Uterus (tissue), 4 donors: ENCODE measurements around the gene FGB. TPM values are rescaled to one million over a fixed set of nuclear protein-coding genes. Genes with fewer than 3 reads are reported as not detected.

Source experiments
- DNase-seq, 2 donors: peaks; one replicate each; pipeline ENCODE4 v3.0.0-alpha.2; 2019 to 2020
- H3K27ac ChIP-seq, 2 donors: fragments of 200-600 bp; sonication (generic); 1 replicate in 1 of 2; 2 replicates in 1 of 2; pipeline ENCODE4 v1.5.1; 2016 to 2018
- H3K27me3 ChIP-seq, 2 donors: fragments of 200-600 bp; sonication (generic); one replicate each; pipeline ENCODE4 v1.5.1; 2018 to 2019; ENCODE audit warnings: control low read depth in 1 of 2
- H3K36me3 ChIP-seq, 2 donors: fragments of 200-600 bp; sonication (generic); one replicate each; pipeline ENCODE4 v1.5.1; 2019; ENCODE audit warnings: control low read depth in 1 of 2
- H3K4me1 ChIP-seq, 2 donors: fragments of 200-600 bp; sonication (generic); one replicate each; pipeline ENCODE4 v1.5.1; 2018 to 2019; ENCODE audit warnings: control low read depth in 1 of 2
- H3K4me3 ChIP-seq, 2 donors: fragments of 200-600 bp; sonication (generic); 1 replicate in 1 of 2; 2 replicates in 1 of 2; pipeline ENCODE4 v1.5.1; 2018 to 2019; ENCODE audit warnings: mild to moderate bottlenecking in 1 of 2
- H3K9me3 ChIP-seq, 2 donors: fragments of 200-600 bp; sonication (generic); one replicate each; pipeline ENCODE4 v1.5.1; 2019; ENCODE audit warnings: control low read depth in 1 of 2
- POLR2A ChIP-seq, 2 donors: fragments of 450-650 bp; IDR thresholded peaks; one replicate each; pipeline ENCODE4 v1.6.1; 2016; ENCODE audit warnings: antibody characterized with exemption in 2 of 2, mild to moderate bottlenecking in 1 of 2, moderate library complexity in 1 of 2
- intact Hi-C: fragments of 100-400 bp; cut with DNase I; formaldehyde crosslinking; loops from one replicate; pipeline ENCODE4 v1.15.1; 2023; ENCODE audit warnings: low total_unique reads
- total RNA-seq, 4 donors: library from RNA; depleted of rRNA in 3 of 4; stranded (reverse); fragments of >200 nt in 3 of 4; gene quantifications; one replicate each; pipeline versions ENCODE4 v1.1.0 to v1.2.4, GENCODE V29; 2014 to 2023
- TF ChIP-seq, protein P1 (sequence below), 4 experiments: fragments of 200-600 bp in 2 of 4; fragments of 450-650 bp in 2 of 4; sonication (generic) in 2 of 4; IDR thresholded peaks; one replicate each; pipeline ENCODE4 v1.5.1; 2016 to 2019; ENCODE audit warnings: antibody characterized with exemption in 4 of 4, mild to moderate bottlenecking in 2 of 4, moderate library complexity in 1 of 4
- donor health status: DM: yes; HTN: yes; CAD: no.

FGB gene
- total RNA-seq, 4 donors from 2014 or later = 1.1 TPM; not detected in 3

DNA sequence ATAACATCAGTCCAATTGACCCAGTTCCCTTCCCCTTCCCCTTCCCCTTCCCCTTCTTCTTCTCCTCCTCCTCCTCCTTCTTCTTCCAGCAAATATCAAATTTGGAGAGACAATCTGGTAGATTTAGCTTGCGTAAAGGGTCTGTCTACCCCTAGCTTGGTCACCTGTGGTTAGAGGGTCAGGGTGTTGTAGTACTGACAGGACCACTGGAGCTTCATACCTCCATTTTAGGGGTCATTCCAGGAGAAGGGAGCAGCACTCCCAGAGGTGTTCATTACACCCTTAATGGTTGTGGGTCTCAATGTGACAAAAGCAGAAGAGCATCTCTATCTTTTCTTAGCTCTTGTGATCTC lies 3.7 kb upstream of the FGB start:
- no peaks in the 10 kb centered on the region for H3K36me3 ChIP-seq
- DNase-seq = no peak
- H3K27me3 ChIP-seq = no peaks in the 10 kb centered on the region
- H3K9me3 ChIP-seq = no peaks in the 10 kb centered on the region
- intact Hi-C loops = no loop called here
- no peak overlapping the region for H3K27ac ChIP-seq
- no peaks in the 10 kb centered on the region for H3K4me1 ChIP-seq
- TF ChIP-seq, protein P1, sequence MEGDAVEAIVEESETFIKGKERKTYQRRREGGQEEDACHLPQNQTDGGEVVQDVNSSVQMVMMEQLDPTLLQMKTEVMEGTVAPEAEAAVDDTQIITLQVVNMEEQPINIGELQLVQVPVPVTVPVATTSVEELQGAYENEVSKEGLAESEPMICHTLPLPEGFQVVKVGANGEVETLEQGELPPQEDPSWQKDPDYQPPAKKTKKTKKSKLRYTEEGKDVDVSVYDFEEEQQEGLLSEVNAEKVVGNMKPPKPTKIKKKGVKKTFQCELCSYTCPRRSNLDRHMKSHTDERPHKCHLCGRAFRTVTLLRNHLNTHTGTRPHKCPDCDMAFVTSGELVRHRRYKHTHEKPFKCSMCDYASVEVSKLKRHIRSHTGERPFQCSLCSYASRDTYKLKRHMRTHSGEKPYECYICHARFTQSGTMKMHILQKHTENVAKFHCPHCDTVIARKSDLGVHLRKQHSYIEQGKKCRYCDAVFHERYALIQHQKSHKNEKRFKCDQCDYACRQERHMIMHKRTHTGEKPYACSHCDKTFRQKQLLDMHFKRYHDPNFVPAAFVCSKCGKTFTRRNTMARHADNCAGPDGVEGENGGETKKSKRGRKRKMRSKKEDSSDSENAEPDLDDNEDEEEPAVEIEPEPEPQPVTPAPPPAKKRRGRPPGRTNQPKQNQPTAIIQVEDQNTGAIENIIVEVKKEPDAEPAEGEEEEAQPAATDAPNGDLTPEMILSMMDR (IDR thresholded peaks at IDR 0.05) = no peak
- TF ChIP-seq POLR2A (IDR thresholded peaks at IDR 0.05) = no peak
- H3K4me3 ChIP-seq = no peak overlapping the region

DNA sequence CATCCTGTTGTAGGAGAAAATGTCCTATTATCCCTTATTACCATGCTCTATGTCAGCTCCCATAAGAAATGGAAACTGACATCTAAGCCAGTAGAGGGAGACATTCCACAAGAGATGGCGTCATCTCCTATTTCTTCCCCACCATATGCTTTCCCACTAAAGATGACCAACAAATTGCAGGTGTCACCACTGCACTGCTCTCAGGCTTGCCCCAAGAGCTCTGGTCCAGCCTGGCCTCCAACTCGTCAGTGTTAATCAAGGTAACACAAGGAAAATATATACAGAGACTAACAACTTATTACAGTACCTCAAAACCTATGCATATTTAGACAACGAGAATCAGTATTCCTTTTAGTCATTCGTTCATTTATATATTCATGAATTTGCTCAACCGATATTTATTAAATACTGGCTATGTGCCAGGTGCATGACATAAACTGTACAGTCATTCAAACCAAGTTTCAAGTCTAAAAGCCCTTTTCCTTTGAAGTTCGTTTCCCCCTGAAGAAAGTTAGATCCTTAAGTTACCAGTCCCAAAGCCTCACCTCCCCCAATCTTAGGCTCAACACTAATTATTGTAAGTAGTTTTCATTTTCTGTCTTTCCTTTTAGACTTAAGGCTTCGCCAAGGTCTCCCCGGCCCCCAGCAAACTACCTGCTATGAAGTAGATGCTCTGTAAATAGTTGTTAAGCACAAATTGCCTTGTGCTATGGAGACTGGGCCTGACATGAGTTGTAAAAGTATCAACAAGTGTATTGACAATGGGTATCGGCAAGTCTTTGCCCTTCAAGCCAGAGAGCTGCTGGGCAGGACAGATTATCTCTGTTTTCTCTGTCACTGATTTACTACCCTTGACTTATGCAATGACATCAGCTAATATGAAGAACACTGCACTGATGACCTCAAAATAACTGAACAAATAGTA lies 3.1 kb upstream of the FGB start:
- intact Hi-C loops = no loop called here

DNA sequence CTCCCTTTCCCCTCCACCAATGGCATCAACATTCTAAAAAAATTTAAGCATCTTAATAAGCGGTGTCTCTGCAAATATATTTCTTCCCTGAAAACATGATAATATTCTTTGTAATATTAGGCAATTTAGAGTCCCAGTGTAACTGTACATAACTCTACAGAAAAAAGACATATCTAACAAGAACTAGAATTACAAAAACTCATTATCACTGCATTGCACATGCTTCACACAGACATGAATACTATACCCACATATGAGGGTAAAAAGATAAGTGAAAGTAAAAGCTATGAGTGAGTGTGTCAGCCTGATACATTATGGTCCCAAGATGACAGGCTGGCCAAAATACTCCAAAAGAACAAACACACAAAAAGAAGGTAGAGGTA lies 2.4 kb upstream of the FGB start:
- intact Hi-C loops = no loop called here
- DNase-seq = no peak
- TF ChIP-seq, protein P1 (IDR thresholded peaks at IDR 0.05) = no peak
- TF ChIP-seq POLR2A (IDR thresholded peaks at IDR 0.05) = no peak
- Histone ChIP-seq H3K4me3 (no peak overlapping the region), H3K27ac (no peak overlapping the region), H3K9me3 (no peaks in the 10 kb centered on the region), H3K36me3 (no peaks in the 10 kb centered on the region), H3K27me3 (no peaks in the 10 kb centered on the region), H3K4me1 (no peaks in the 10 kb centered on the region)

More for the DNA sequence above, 3.1 kb upstream of the FGB start:
- H3K4me1 ChIP-seq = no peaks in the 10 kb centered on the region
- no peaks in the 10 kb centered on the region for H3K9me3 ChIP-seq
- no peak for DNase-seq
- H3K4me3 ChIP-seq = no peak overlapping the region
- TF ChIP-seq, protein P1 (IDR thresholded peaks at IDR 0.05) = no peak
- no peak for TF ChIP-seq POLR2A (IDR thresholded peaks at IDR 0.05)
- no peaks in the 10 kb centered on the region for H3K36me3 ChIP-seq
- H3K27ac ChIP-seq = no peak overlapping the region
- H3K27me3 ChIP-seq = no peaks in the 10 kb centered on the region

DNA sequence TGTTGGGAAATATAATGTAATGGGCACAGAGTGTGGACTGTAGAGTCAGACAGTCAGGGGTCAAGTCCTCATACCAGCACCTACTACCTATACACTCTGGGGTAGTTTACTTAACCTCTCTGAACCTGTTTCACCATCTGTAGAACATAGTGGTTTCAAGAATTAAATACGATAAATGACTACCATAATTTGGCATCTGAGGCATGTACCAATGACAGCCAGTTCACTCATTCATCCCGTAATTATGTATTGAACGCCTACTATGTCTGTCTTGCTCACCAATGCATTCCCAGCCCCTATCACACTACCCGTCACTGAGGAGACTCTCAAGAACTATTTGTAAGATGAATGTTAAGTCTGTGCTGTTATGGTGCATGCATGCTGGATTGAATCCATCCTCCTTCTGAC lies 2.0 kb upstream of the FGB start:
- no peaks in the 10 kb centered on the region for H3K4me1 ChIP-seq
- no peak for DNase-seq
- H3K27ac ChIP-seq = no peak overlapping the region
- no peaks in the 10 kb centered on the region for H3K9me3 ChIP-seq
- no peak for TF ChIP-seq POLR2A (IDR thresholded peaks at IDR 0.05)
- TF ChIP-seq, protein P1 (IDR thresholded peaks at IDR 0.05) = no peak
- no peaks in the 10 kb centered on the region for H3K27me3 ChIP-seq
- intact Hi-C loops = no loop called here
- H3K36me3 ChIP-seq = no peaks in the 10 kb centered on the region
- H3K4me3 ChIP-seq = no peak overlapping the region

DNA sequence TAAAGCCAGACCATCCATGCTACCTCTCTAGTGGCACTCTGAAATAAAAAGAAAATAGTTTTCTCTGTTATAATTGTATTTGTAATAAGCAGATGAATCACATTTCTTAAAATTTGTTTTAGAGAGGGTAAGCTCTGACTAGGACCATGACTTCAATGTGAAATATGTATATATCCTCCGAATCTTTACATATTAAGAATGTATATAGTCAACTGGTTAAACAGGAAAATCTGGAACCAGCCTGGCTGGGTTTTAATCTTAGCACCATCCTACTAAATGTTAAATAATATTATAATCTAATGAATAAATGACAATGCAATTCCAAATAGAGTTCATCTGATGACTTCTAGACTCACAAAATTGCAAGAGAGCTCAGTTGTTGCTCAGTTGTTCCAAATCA lies 1.5 kb downstream of the FGB start:
- no peak for TF ChIP-seq POLR2A (IDR thresholded peaks at IDR 0.05)
- TF ChIP-seq, protein P1 (IDR thresholded peaks at IDR 0.05) = no peak
- Histone ChIP-seq H3K36me3 (no peaks in the 10 kb centered on the region), H3K27me3 (peaks cover 0 to 4% of the 10 kb centered on the region in 2 donors), H3K27ac (no peak overlapping the region), H3K9me3 (no peaks in the 10 kb centered on the region), H3K4me1 (no peaks in the 10 kb centered on the region), H3K4me3 (no peak overlapping the region)
- no peak for DNase-seq
- intact Hi-C loops = no loop called here
